Measurements from ENCODE around the gene AIP.
"Not testable (repeated sequence)": the region's sequence is repeated elsewhere in the genome, so short reads cannot be mapped to it uniquely, and the experiment has no call there.

Gene AIP

DNA sequence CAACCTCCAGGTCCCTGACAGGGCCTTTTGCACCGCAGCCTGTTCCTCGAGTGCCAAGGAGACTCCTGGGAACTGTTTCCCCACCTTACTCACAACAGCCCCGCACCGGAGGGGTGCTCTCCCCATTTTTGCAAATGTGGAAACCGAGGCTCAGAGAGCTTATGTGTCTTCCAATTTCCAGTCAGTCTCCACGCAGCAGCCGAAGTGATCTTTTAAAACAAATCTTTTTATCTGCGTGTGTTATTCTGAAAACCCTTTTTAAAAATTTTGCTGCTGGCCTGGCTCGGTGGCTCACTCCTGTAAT lies 13.4 kb upstream of the AIP start:
- DNase-seq, result no peak

DNA sequence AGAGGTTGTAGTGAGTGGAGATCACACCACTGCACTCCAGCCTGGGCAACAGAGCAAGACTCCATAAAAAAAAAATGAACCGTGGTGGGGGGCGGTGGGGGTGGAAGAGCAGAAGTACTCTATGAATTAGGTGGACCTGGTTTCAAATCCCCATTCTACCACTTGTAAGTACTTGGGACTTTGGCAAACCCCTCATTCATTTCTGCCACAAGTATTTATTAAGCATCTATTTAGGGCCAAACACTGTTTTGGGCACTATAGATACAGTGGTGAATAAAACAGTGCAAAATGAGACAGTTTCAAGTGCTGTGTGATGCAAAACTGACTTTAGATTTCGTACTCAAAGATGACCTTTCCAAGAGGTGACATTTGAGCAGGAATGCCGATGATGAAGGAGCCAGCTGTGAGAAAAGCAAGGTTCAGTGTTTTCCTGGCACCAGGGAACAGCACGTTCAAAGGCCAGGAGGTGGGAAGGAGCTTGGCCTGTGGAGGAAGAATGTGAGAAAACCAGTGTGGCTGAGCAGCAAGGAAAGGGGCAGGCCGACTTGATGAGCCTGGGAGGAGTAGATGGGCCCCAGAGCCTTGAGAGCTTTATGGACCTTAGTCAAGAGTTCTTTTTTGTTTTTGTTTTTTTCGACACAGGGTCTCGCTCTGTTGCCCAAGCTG lies 12.4 kb upstream of the AIP start:
- DNase-seq, result no peak

DNA sequence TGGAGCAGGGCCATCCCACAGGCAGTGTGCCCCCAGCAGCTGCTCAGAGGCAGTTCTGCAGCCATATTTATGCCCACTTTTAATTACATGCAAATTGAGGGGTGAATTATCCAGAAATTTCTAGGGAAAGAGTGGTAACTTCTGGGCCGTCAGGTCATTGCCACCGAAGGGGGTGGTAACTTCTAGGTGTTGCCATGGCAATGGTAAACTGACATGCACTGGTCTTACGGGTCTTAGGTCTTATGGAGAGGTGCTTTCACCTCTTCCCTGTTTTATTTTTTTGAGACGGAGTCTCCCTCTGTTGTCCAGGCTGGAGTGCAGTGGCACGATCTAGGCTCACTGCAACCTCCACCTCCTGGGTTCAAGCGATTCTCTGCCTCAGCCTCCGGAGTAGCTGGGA lies 9.9 kb upstream of the AIP start:
- DNase-seq, result no peak

DNA sequence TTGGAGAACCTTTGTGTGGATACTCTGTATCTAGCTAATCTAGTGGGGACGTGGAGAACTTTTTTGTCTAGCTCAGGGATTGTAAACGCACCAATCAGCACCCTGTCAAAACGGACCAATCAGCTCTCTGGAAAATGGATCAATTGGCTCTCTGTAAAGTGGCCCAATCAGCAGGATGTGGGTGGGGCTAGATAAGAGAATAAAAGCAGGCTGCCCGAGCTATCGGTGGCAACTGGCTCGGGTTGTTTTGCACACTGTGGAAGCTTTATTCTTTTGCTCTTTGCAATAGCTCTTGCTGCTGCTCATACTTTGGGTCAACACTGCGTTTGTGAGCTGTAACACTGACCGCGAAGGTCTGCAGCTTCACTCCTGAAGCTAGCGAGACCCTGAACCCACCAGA lies 6.1 kb upstream of the AIP start:
- DNase-seq, result not testable (repeated sequence)

DNA sequence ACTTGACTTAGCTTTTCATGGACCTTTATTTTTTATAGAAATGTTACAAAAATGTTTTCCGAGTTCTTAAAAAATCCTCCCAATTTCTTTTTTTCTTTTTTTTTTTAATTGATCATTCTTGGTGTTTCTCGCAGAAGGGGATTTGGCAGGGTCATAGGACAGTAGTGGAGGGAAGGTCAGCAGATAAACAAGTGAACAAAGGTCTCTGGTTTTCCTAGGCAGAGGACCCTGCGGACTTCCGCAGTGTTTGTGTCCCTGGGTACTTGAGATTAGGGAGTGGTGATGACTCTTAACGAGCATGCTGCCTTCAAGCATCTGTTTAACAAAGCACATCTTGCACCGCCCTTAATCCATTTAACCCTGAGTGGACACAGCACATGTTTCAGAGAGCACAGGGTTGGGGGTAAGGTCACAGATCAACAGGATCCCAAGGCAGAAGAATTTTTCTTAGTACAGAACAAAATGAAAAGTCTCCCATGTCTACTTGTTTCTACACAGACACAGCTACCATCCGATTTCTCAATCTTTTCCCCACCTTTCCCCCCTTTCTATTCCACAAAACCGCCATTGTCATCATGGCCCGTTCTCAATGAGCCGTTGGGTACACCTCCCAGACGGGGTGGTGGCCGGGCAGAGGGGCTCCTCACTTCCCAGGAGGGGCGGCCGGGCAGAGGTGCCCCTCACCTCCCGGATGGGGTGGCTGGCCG lies 5.3 kb upstream of the AIP start:
- not testable (repeated sequence) for DNase-seq

DNA sequence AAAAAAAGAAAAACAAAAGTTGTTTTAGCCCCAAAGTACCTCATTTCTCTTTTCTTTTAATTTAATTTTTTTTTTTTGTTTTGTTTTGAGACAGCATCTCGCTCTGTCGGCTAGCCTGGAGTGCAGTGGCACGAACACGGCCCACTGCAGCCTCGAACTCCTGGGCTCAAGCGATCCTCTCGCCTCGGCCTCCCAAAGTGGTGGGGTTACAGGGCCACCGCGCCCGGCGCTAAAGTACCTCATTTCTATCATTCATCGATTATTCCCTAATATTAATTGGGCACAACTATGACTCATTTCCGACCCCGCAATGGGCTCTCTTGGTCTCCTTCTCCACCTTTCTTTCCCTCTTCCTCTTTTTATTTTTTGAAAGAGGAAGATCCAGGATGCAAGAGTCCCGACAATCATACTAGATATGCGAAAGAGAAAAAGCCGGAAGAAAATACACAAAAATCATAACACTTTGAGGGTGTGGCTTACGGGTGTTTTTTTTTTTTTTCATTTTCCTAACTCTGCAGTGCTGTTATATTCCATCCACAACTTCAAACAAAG lies 475 bp upstream of the AIP start:
- no peak for DNase-seq

DNA sequence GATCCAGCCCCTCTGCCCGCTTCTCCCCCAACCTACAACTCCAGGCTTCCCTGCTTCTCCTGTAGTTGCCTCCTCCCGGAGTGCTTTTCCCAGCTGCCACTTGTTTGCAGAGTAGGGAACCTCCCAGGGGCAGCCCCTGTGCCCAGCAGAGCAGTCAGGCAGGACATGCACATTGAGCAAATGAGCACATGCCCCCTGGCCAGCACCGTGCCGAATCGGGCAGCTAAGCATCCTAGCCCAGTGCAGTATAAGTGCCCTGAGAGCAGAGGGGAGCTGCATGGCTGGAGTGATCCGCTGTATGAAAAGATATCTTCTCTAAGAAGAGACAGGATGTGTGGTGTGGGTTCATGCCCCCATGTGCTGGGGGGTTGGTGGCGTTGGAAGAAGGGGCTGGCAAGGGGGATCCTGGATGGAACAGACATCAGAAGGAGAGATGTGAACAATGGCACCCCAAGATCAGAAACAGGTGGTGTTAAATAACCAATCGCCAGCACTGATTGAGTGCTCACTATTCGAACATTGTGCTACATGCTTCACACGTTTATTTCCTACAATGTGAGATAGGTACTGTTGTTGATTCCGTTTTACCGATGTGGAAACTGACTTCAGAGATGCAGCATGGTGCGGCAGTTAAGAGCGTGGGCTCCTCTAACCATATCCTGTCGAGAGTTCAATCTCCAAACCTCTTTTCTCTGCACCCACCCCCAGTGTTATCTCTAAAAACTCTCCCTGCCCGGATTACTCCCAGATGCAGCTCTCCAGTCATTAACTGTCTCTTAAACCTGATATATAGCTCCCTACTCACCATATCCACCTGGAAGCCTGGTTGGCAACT lies 1.2 kb downstream of the AIP start:
- peak; percentile 56 for DNase-seq

DNA sequence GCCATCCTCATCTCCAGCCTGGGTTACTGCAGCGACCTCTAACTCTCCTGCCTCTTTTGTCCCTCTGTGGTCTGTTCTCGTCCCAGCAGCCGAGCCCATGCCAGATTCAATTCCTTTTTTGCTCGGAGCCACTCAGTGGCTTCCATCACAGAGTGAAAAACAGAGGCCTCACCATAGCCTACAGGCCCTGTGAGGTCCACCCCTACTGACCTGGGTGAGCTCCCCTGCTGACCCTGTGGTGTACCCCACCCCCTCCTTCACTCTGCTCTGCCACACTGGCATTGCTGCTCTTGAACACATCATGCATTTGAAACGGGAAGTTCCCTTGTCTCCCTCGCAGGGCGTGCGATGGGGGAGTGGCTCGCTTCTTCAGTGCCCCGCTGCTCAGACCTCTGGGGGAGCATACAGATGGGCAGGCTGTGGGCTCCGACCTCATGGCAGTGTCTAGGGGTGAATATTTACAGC lies 2.1 kb downstream of the AIP start:
- peak; percentile 70 for DNase-seq

DNA sequence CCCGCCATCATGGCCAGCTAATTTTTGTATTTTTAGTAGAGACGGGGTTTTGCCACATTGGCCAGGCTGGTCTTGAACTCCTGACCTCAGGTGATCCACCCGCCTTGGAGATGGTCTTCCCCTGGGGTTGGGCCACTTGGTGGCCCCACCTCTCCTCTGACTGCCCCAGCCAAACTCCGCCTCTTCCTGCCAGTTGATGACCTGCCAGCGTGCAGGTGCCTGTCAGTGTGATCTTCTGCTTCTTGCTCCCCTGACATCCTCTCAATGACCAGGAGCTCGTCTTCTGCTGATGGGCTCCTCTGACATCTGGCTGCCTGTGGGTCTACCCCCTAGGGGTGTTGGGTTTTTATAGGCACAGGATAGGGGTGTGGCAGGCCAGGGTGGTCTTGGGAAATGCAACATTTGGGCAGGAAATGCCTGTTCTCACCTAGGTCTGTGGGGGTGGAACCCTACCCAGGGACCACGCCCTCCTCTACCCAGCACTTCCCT lies 3.1 kb downstream of the AIP start:
- peak; percentile 37 for DNase-seq

DNA sequence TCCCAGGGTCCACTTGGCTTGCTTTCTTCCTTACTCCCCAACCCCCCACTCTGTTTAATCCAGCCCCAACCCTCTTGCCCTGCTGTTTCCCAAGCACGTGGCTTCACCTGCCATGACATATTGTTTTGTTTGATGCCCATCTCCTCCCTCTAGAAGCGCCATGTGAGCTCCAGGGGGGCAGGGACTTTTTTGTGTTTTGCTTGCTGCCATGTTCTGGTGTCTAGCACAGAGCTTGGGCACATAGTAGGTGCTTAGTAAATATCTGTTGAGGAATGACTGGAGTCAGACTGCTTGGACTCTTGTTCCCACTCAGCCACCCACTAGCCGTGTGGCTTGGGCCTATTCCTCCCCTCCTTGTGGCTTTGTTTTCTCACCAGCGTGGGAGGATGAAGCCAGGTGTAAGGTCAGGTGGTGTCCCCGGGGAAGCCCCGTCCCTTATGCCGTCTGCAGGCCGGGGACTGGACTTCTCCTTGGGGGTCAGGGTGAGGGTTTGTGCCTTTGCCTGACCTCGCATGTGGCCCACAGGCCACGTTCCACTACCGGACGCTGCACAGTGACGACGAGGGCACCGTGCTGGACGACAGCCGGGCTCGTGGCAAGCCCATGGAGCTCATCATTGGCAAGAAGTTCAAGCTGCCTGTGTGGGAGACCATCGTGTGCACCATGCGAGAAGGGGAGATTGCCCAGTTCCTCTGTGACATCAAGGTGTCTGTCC lies 3.8 kb downstream of the AIP start:
- peak; percentile 63 for DNase-seq

DNA sequence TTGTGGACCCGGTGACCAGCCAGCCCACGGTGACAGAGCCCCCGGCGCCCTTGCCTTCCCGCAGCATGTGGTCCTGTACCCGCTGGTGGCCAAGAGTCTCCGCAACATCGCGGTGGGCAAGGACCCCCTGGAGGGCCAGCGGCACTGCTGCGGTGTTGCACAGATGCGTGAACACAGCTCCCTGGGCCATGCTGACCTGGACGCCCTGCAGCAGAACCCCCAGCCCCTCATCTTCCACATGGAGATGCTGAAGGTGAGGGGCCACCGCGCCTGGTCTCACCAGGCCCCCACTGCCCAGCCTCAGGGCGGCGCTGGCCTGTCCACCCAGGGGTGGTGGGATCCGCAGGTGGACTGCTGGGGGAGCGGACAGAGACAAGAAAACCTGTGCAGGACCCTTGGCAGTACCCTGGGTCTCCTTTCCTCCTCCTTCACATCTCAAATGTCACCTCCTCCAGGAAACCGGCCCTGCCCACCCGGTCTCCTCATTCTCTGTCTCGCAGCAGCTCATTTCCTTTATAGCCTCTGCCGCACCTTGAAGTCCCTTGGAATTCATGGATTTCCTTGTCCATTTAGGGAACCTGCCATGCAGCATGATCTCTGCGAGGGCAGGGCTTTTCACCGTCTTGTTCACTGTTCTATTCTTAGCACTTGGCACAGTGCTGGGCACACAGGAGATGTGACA lies 6.5 kb downstream of the AIP start:
- no peak for DNase-seq

DNA sequence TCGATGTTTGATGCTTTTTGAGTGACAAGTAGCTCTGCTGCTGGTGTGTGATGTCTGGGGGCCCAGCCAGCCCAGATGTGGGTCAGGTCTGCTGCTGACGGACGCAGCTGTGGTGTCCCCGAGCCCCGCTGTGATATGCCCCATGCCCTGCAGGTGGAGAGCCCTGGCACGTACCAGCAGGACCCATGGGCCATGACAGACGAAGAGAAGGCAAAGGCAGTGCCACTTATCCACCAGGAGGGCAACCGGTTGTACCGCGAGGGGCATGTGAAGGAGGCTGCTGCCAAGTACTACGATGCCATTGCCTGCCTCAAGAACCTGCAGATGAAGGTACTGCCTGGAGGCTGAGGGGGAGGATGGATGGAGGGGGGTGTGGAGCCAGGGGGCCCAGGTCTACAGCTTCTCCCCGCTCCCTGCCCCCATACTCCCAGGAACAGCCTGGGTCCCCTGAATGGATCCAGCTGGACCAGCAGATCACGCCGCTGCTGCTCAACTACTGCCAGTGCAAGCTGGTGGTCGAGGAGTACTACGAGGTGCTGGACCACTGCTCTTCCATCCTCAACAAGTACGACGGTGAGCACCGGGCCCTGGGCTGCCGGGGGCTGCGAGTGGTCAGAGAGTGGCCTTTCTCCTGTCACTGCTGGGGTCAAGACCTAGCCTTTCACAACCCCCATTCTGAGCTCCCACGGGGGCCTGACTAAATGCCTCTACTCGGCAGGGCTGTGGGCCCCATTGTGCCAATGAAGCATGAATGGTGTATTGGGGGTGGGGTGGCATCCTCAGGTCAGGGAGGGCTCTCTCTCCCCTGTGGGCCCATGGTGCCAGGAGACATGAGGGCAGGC lies 7.3 kb downstream of the AIP start:
- DNase-seq, result no peak

DNA sequence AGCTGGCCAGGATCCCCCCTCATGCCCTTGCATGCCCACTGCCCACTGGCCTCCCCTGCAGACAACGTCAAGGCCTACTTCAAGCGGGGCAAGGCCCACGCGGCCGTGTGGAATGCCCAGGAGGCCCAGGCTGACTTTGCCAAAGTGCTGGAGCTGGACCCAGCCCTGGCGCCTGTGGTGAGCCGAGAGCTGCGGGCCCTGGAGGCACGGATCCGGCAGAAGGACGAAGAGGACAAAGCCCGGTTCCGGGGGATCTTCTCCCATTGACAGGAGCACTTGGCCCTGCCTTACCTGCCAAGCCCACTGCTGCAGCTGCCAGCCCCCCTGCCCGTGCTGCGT lies 7.9 kb downstream of the AIP start:
- DNase-seq, result no peak

DNA sequence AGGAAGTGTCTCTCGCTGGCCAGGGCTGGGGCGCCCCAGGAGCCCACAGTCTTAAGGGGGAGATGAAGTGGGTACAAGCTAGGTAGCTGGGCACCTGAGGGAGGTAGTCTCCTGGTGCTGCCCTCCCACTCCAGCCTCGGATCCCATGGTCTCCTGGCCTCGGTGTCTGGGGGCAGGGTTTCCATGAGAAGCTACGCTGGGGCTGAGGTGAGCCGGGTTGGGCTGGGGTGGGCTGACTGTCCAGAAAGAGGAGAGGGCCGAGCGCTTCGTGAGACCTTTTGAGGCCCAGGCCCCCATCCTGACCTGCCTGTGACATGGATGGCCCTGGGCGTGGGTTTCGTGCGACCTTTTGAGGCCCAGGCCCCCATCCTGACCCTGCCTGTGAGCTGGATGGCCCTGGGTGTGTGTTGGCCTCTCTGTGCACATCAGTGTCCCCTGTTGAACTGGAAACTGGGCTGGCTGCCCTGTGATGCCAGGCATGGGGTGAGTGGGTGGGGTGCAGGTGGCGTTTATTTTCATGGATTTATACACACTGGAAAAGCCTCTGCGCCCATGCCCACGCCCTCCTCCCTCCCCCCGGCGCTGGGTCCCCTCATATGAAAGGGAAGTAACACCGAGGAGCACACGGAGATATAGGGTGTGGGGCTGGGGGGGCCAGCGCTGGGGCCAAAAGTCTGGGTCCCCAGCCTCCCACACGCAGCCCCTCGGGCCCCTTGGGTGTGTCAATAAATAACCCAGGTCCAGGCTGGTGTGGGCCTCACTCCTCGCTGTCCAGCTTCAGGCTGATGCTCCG lies 8.6 kb downstream of the AIP start:
- DNase-seq, result no peak

DNA sequence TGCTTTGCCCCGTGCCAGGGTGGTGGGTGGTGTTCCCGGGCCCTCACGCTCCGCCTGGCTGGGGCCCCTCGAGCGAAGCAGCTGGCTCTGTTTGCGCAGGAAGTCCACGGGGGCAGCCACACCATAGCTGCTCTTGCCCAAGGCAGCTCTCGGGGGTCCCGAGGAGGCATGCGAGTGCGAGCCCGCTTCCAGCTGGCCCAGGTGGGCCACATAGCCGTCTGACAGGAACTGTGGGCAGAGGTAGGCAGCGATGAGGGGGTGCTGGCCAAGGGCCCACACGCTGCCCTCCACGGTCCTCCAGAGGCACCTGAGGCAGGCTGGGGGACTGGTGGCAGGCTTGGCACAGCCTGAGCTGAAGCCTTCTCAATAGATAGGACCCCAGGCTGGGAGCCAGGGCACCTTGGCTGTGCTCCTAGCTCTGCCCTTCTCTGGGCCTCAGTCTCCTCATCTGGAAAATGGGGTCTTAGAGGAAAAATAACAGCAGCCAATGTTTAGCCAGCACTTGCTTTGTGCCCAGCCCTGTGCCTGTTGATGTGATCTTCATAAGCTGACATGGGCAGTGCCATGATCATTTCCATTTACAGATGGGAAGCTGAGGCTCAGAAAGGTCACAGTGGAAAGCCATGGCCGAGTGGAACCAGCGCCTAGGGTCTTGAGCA lies 9.4 kb downstream of the AIP start:
- DNase-seq, result no peak

DNA sequence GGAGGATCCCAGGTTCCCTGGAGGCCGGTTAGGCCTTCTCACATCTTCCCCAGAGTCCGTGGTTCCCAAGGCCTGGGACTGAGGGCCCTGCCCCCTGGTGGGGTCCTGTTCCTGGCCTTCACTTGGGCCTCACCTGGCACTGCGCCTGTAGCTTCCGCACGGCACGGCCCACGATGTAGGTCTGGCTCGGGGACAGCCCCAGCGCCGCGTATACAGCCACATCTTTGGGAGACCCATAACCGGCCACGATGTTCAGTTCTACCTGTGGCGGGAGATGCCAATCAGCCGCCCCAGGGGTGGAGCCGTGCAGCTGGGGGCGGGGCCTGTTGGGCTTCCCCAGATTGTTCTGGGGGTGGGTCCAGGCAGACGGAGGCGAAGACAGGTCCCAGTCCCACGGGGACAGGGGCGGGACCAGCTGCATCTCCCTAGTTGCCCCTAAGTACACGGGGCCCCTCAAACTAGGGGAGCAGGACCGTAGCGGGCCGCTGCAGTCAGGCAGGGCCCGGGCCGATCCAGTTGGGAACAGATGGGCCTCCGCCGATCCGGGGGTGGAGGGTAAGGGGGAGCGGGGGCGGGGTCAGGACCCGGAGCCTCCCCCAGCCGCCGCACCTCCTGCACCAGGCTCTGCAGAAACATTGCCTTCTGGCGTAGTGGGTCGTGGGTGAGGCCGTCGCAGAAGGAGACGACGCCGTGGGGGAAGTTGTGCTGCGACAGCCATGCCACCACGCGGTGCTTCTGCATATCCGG lies 10.1 kb downstream of the AIP start:
- no peak for DNase-seq

DNA sequence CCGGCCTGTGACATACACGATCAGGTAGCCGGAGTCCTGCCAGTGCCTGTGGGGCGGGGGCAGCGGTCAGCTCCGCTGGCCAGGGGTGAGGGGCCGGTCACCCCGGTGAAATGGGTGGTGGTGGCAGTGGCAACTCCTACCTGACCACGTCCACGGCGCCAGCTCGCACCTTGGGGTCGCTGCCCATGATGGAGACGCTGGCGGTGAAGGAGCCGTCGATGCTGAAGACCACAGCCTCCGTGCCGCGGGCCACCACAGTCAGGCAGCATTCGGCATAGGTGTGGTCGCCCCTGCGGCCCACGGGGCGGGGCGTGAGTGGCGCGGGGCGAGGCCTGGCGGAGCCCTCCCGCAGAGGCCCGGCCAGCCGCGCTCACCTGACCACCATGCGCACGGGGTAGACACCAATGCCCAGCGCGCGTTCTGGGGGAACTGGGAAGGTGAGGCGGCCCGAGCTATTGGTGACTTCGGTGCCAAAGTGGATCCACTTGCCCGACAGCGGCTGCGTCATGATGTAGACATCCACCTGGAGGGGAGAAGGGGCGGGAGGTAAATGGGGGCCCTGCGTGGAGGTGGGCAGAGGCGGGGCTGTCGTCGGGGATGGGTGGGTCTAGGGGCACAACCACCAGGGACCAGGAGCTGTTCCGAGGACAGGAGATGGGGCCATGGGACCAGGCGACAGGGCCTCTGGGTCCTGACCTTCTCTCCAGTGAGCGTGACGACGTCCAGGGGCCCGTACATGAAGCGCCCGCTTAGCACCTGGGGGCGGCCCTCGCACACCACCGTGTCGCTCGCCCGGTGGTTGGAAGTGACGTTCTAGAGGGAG lies 10.9 kb downstream of the AIP start:
- no peak for DNase-seq

Measured in activated naive CD4-positive, alpha-beta T cell treated with Interleukin-2 at 50 U/mL for 16 hours (primary cell).